SJCRH30 (cell line): ENCODE measurements around the gene TUBGCP3. TPM values are rescaled to one million over a fixed set of nuclear protein-coding genes. Genes with fewer than 3 reads are reported as not detected.

ENCODE experiments used
- total RNA-seq: library from RNA; depleted of rRNA; stranded (reverse); fragments of >200 nt; shearing (Covaris generic); gene quantifications from 2 replicates; pipeline ENCODE4 v1.2.3, GENCODE V29; 2014; rRNA removed

Gene TUBGCP3
- total RNA-seq, 1 experiment from 2014 or later: 32.9 TPM

Other genes starting within 250 kb of the TUBGCP3 start
- not detected in 2 replicates for gene SPACA7, start 211.8 kb downstream of the TUBGCP3 start, total RNA-seq
- gene ATP11A, start 101.9 kb upstream of the TUBGCP3 start, total RNA-seq: 13.1 and 14.2 TPM in 2 replicates